Stomach (tissue), 4 donors: ENCODE results near the gene FOXJ3.

ENCODE experiments used
- CTCF ChIP-seq, 7 experiments: fragments of 450-650 bp in 4 of 7; fragments of 200-600 bp in 3 of 7; sonication (generic) in 3 of 7; IDR thresholded peaks; one replicate each; pipeline ENCODE4 v1.5.1; 2016 to 2019; ENCODE audit warnings: antibody characterized with exemption in 7 of 7, control low read depth in 2 of 7, mild to moderate bottlenecking in 1 of 7
- POLR2A ChIP-seq, 4 donors: fragments of 450-650 bp; IDR thresholded peaks; one replicate each; pipeline ENCODE4 v1.6.1; 2016; ENCODE audit warnings: antibody characterized with exemption in 4 of 4, control low read depth in 2 of 4, mild to moderate bottlenecking in 1 of 4, moderate library complexity in 1 of 4
- POLR2AphosphoS5 ChIP-seq, 3 donors: sonication (generic); formaldehyde crosslinking; IDR thresholded peaks; one replicate each; pipeline ENCODE4 v1.6.1; 2016; ENCODE audit warnings: antibody characterized with exemption in 3 of 3

DNA sequence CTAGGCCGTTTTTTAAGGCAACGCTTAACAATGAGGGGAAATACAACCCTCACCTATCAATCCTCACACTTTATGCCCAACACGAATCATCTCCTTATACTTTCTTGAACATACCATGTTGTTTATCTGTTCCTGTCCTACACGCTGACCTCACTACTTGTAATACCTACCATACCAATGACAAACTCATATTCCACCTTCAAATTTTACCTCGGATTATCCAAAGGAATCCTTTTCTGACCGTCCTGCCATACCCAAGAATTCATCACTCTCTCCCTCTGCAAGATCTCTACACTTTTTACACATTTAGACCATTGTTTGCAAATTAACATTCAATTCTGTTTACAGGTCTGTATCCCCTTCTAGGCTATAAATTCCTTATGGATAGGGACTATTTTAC is 106.1 kb downstream of the FOXJ3 start:
- TF ChIP-seq CTCF (IDR thresholded peaks at IDR 0.05) = no peak
- TF ChIP-seq POLR2A (IDR thresholded peaks at IDR 0.05) = no peak
- no peak for TF ChIP-seq POLR2AphosphoS5 (IDR thresholded peaks at IDR 0.05)
